ENCODE results near the gene RAPGEF2.
"Not testable (repeated sequence)": the region's sequence is repeated elsewhere in the genome, so short reads cannot be mapped to it uniquely, and the experiment has no call there.

RAPGEF2 gene

GRCh38 chr4:159177265-159178150 lies 74.6 kb downstream of the RAPGEF2 start:
- Histone ChIP-seq H3K9me3 (no peaks in the 10 kb centered on the region), H3K27me3 (no peaks in the 10 kb centered on the region), H3K4me1 (peaks cover 0 to 82% (median 38%) of the 10 kb centered on the region in 4 donors), H3K36me3 (no peaks in the 10 kb centered on the region), H3K4me3 (no peak overlapping the region), H3K27ac (no peak overlapping the region)
- no peak for TF ChIP-seq CTCF (IDR thresholded peaks at IDR 0.05)
- intact Hi-C loops (cut with DNase I; ENCODE audit: low total_unique reads): loop anchor here (5.0 to 10.0 kb wide), 3 partner anchors 73 to 443 kb away; partner anchors contain the start of gene RAPGEF2
- no peak for DNase-seq

- Histone ChIP-seq H3K4me1 (peaks cover 0 to 76% (median 36%) of the 10 kb centered on the region in 4 donors), H3K4me3 (no peak overlapping the region), H3K27me3 (no peaks in the 10 kb centered on the region), H3K27ac (no peak overlapping the region), H3K9me3 (no peaks in the 10 kb centered on the region), H3K36me3 (no peaks in the 10 kb centered on the region)
- intact Hi-C loops (cut with DNase I; ENCODE audit: low total_unique reads): loop anchor here (5.0 to 10.0 kb wide), 3 partner anchors 73 to 443 kb away; partner anchors contain the start of gene RAPGEF2
- TF ChIP-seq CTCF (IDR thresholded peaks at IDR 0.05): no peak
- DNase-seq: no peak
These were observed 75.3 kb downstream of the RAPGEF2 start for GRCh38 chr4:159178151-159178546.

GRCh38 chr4:159178979-159179969 lies 76.4 kb downstream of the RAPGEF2 start:
- intact Hi-C loops (cut with DNase I; ENCODE audit: low total_unique reads): loop anchor here (5.0 to 10.0 kb wide), 3 partner anchors 74 to 444 kb away; partner anchors contain the start of gene RAPGEF2
- Histone ChIP-seq H3K36me3 (no peaks in the 10 kb centered on the region), H3K9me3 (no peaks in the 10 kb centered on the region), H3K4me3 (peak overlapping the region in 1 of 2 donors; percentile 15), H3K27ac (peak overlapping the region; percentile 47 to 61), H3K27me3 (no peaks in the 10 kb centered on the region), H3K4me1 (peaks cover 0 to 66% (median 36%) of the 10 kb centered on the region in 4 donors)
- TF ChIP-seq CTCF (IDR thresholded peaks at IDR 0.05): no peak
- no peak for DNase-seq

GRCh38 chr4:159183885-159184605 lies 81.2 kb downstream of the RAPGEF2 start:
- H3K27me3 ChIP-seq; DNase-seq; H3K36me3 ChIP-seq; H3K4me3 ChIP-seq; H3K9me3 ChIP-seq; intact Hi-C loops (cut with DNase I; ENCODE audit: low total_unique reads); H3K27ac ChIP-seq: not testable (repeated sequence)
- H3K4me1 ChIP-seq: peaks cover 0 to 56% (median 19%) of the 10 kb centered on the region in 4 donors

GRCh38 chr4:159185591-159186023 lies 82.7 kb downstream of the RAPGEF2 start:
- no peak overlapping the region for H3K4me3 ChIP-seq
- intact Hi-C loops (cut with DNase I; ENCODE audit: low total_unique reads): no loop called here
- no peak for TF ChIP-seq CTCF (IDR thresholded peaks at IDR 0.05)
- peaks cover 0 to 42% (median 9%) of the 10 kb centered on the region in 4 donors for H3K4me1 ChIP-seq
- H3K27me3 ChIP-seq: no peaks in the 10 kb centered on the region
- H3K27ac ChIP-seq: no peak overlapping the region
- no peaks in the 10 kb centered on the region for H3K36me3 ChIP-seq
- DNase-seq: no peak
- no peaks in the 10 kb centered on the region for H3K9me3 ChIP-seq

All from tibial artery (tissue), 4 donors.